Neural cell (in vitro differentiated cells): ENCODE measurements around the gene SLC25A13.

Experiments
- CTCF ChIP-seq: fragments of 450-650 bp; IDR thresholded peaks from 2 replicates; pipeline ENCODE4 v1.5.1; 2014; ENCODE audit warnings: antibody characterized with exemption, mild to moderate bottlenecking, moderate library complexity; ENCODE audit not compliant: poor library complexity, severe bottlenecking
- EZH2 ChIP-seq: fragments of 200-600, 300-800 bp; shearing (Covaris generic), sonication (generic); IDR thresholded peaks from 2 replicates; pipeline ENCODE4 v1.6.1; 2014; ENCODE audit warnings: antibody characterized with exemption, low read length, borderline replicate concordance, mild to moderate bottlenecking; ENCODE audit not compliant: insufficient read depth, poor library complexity, severe bottlenecking
- REST ChIP-seq: IDR thresholded peaks from 2 replicates; pipeline ENCODE4 v1.6.1; 2012; ENCODE audit warnings: borderline replicate concordance
- TAF1 ChIP-seq: IDR thresholded peaks from 2 replicates; pipeline ENCODE4 v1.6.1; 2012; ENCODE audit warnings: low read depth

GRCh38 chr7:96321031-96321657, 754 bp downstream of the SLC25A13 start:
- TF ChIP-seq CTCF (no peak), EZH2 (no peak), REST (no peak), TAF1 (no peak)
